Heart right ventricle (tissue), 16 donors: ENCODE measurements around the gene NPBWR2. TPM values are rescaled to one million over a fixed set of nuclear protein-coding genes. Genes with fewer than 3 reads are reported as not detected.
"Not testable (repeated sequence)": the region's sequence is repeated elsewhere in the genome, so short reads cannot be mapped to it uniquely, and the experiment has no call there.

Experiments
- ATAC-seq, 8 donors: fragments of 200-7000 bp; cut with Tn5 transposase; one replicate each; pipeline ENCODE4 v1.9.1; 2020; ENCODE audit warnings: mild to moderate bottlenecking in 8 of 8, moderate library complexity in 8 of 8, moderate number of reproducible peaks in 1 of 8
- DNase-seq, 2 donors: peaks; one replicate each; pipeline ENCODE4 v3.0.0-alpha.2; 2020
- H3K27ac ChIP-seq, 10 donors: fragments of 200-600 bp; sonication (generic) in 2 of 10; one replicate each; pipeline versions ENCODE4 v1.5.0 to v1.8.0; 2020 to 2022; ENCODE audit warnings: mild to moderate bottlenecking in 3 of 10
- H3K27me3 ChIP-seq, 7 donors: fragments of 200-600 bp; one replicate each; pipeline ENCODE4 v1.8.0; 2021 to 2022; ENCODE audit warnings: mild to moderate bottlenecking in 2 of 7
- H3K36me3 ChIP-seq, 9 donors: fragments of 200-600 bp; sonication (generic) in 1 of 9; one replicate each; pipeline versions ENCODE4 v1.5.0 to v1.8.0; 2020 to 2022; ENCODE audit warnings: mild to moderate bottlenecking in 2 of 9
- H3K4me1 ChIP-seq, 9 donors: fragments of 200-600 bp; sonication (generic) in 1 of 9; one replicate each; pipeline versions ENCODE4 v1.5.0 to v1.8.0; 2020 to 2022; ENCODE audit warnings: mild to moderate bottlenecking in 4 of 9
- H3K4me3 ChIP-seq, 10 donors: fragments of 200-600 bp; sonication (generic) in 2 of 10; one replicate each; pipeline versions ENCODE4 v1.5.0 to v1.8.0; 2020 to 2022; ENCODE audit warnings: mild to moderate bottlenecking in 7 of 10, moderate library complexity in 2 of 10
- H3K9me3 ChIP-seq, 11 donors: fragments of 200-600 bp in 10 of 11; sonication (generic) in 2 of 11; one replicate each; pipeline versions ENCODE4 v1.5.0 to v1.8.0; 2013 to 2022; ENCODE audit warnings: mild to moderate bottlenecking in 2 of 11, control low read depth in 1 of 11, moderate library complexity in 1 of 11
- WGBS, 2 donors: extraction: QIAGEN DNeasy Blood & Tissue Kit; methylation state at CpG; one replicate each; pipeline ENCODE4 v1.1.7; 2013; ENCODE audit warnings: inconsistent platforms in 1 of 2; 5-methylcytosine and 5-hydroxymethylcytosine counted together
- intact Hi-C, 10 donors: fragments of 100-400 bp; cut with DNase I; formaldehyde crosslinking; loops; one replicate each; pipeline versions ENCODE4 v1.11.1 to v1.14.2; 2022
- polyA plus RNA-seq, 2 donors: library from polyadenylated mRNA; stranded (reverse); fragments of 200-250 nt; gene quantifications; one replicate each; pipeline ENCODE4 v1.2.3, GENCODE V29; 2013
- total RNA-seq, 10 donors: library from RNA; stranded (reverse); fragmentation: NEBNext Ultra II Directional in 3 of 10; extraction: Animal tissue kit (Norgen Biotek cat#: 25700) in 3 of 10; gene quantifications; one replicate each; pipeline versions ENCODE4 v1.2.1 to v1.2.4, GENCODE V29; 2021 to 2023
- TF ChIP-seq, protein P1 (sequence below), 9 donors: fragments of 200-600 bp; sonication (generic) in 2 of 9; IDR thresholded peaks; one replicate each; pipeline versions ENCODE4 v1.5.0 to v1.8.0; 2021 to 2022; ENCODE audit warnings: antibody characterized with exemption in 9 of 9, mild to moderate bottlenecking in 5 of 9, moderate library complexity in 1 of 9
- donor health status: Arrhythmogenic right ventricular cardiomyopathy.
- donor health status: ischemic (EF 13 %, LVEDD 7.1; RV severe dilation, severe dysfunction).
- donor health status: healthy with polysubstance abuse.
- donor health status: DM: no; HTN: yes; CAD: no.
- donor health status: DM: no; HTN: no; CAD: no.
- donor health status: ischemic (EF 25% LVEDD 6.9; RV normal size, moderate dysfunction).
- donor health status: ischemic (EF 25% LVEDD 5.7; RV mildly dilated, moderate dysfunction).
- donor health status: healthy.
- donor health status: DM: yes; HTN: yes; CAD: no.
- donor health status: Ischemic cardiomyopathy.
- donor health status: ischemic (EF 35%, LVEDD 5.7; RV mildly dilated, moderate dysfunction).
- donor health status: nonischemic (EF 11% LVEDD 7.7; RV severe dilation, severe dysfunction).
- donor health status: DM: yes; HTN: yes; CAD: no.
- donor health status: PGD.
- donor health status: ischemic (EF 29% LVEDD 5.4; RV normal size, mild dysfunction).
- donor health status: nonischemic (EF 23%, LVEDD 6.1; RV moderate dilation, normal function).

Gene NPBWR2
- total and polyA plus RNA-seq, 12 donors, result not detected

DNA sequence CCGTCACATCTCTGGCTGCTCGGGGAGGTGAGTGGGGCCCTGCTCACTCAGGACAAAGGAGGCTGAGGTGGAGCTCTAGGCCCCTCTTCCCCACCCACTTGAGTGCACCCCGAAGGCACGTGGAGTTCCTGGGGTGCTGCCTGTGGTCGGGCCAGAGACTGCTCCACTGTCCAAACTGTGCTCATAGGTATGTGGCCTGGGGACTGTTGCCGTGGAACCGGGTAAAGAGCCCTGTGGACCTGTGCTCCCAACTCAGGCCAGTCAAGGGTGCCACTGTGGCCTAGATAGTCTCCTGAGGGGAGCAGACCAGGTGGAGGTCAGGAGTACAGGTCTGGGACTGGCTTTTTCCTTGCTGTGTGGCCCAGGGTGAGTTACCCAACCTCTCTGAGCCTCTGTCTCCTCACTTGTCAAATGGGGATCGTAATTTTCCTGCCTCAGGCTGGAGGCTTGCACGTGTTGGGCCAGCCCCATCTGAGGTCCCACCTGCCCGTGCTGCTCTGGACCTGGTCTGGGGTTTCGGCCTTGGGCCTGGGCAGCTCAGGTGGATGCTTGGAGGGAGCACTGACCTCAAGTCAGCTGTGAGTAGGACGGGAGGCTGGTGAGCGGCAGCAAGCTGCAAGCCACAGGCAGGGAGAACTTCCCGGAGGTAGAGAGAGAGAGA is 12.4 kb upstream of the NPBWR2 start:
- ATAC-seq, result peak in 5 of 8 donors; percentile 10 to 46 (median 27)
- 62 to 65% methylated on average over 14 of the region's 14 CpGs for WGBS, 2 donors
- no peaks in the 10 kb centered on the region for H3K36me3 ChIP-seq

DNA sequence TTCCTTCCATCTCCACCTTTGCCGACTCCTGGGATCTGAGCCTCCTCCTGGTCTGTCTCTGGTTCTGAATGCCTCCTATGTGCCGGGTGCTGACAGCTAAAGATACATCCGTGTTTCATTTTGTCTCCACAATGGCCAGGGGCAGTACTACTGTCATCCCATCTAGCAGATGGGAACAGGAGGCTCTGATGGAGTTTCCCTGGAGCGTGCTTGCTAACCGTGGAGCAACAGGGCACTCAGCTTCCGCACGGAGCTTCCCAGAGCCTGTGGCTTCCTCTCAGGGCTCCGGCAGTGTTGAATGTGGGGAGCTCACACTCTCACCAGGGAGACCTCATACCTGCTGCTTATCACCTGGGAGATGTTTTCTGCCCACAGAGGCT is 11.9 kb upstream of the NPBWR2 start:
- TF ChIP-seq, protein P1, sequence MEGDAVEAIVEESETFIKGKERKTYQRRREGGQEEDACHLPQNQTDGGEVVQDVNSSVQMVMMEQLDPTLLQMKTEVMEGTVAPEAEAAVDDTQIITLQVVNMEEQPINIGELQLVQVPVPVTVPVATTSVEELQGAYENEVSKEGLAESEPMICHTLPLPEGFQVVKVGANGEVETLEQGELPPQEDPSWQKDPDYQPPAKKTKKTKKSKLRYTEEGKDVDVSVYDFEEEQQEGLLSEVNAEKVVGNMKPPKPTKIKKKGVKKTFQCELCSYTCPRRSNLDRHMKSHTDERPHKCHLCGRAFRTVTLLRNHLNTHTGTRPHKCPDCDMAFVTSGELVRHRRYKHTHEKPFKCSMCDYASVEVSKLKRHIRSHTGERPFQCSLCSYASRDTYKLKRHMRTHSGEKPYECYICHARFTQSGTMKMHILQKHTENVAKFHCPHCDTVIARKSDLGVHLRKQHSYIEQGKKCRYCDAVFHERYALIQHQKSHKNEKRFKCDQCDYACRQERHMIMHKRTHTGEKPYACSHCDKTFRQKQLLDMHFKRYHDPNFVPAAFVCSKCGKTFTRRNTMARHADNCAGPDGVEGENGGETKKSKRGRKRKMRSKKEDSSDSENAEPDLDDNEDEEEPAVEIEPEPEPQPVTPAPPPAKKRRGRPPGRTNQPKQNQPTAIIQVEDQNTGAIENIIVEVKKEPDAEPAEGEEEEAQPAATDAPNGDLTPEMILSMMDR (IDR thresholded peaks at IDR 0.05), result no peak
- H3K36me3 ChIP-seq, result no peaks in the 10 kb centered on the region
- intact Hi-C loops, result loop anchor here in 2 of 10 donors (5.0 kb wide), 1 partner anchor 37 kb away; the partner anchor contains the start of genes LKAAEAR1 (in 2 of the 2) and OPRL1 (in 2 of the 2)
- DNase-seq, result no peak
- WGBS, 2 donors, result 60 to 64% methylated on average over 8 of the region's 8 CpGs
- peaks cover 0 to 26% (median 22%) of the 10 kb centered on the region in 7 donors for H3K27me3 ChIP-seq
- ATAC-seq, result no peak
- peaks cover 0 to 10% (median 0%) of the 10 kb centered on the region in 9 donors for H3K4me1 ChIP-seq
- no peaks in the 10 kb centered on the region for H3K9me3 ChIP-seq
- no peak overlapping the region for H3K27ac ChIP-seq
- H3K4me3 ChIP-seq, result no peak overlapping the region

More for the DNA sequence above, 12.4 kb upstream of the NPBWR2 start:
- TF ChIP-seq, protein P1 (IDR thresholded peaks at IDR 0.05), result no peak
- Histone ChIP-seq H3K4me3 (peak overlapping the region in 4 of 10 donors; percentile 22 to 36 (median 29)), H3K4me1 (peaks cover 0 to 10% (median 0%) of the 10 kb centered on the region in 9 donors), H3K9me3 (no peaks in the 10 kb centered on the region), H3K27ac (no peak overlapping the region), H3K27me3 (peaks cover 0 to 32% (median 25%) of the 10 kb centered on the region in 7 donors)
- no peak for DNase-seq
- intact Hi-C loops, result loop anchor here in 9 of 10 donors (2.0 to 10.0 kb wide), 5 partner anchors 38 to 138 kb away; partner anchors contain the start of genes C20orf204 (in 7 of the 9), LKAAEAR1 (in 5 of the 9), OPRL1 (in 5 of the 9) and PRPF6 (in 1 of the 9)

DNA sequence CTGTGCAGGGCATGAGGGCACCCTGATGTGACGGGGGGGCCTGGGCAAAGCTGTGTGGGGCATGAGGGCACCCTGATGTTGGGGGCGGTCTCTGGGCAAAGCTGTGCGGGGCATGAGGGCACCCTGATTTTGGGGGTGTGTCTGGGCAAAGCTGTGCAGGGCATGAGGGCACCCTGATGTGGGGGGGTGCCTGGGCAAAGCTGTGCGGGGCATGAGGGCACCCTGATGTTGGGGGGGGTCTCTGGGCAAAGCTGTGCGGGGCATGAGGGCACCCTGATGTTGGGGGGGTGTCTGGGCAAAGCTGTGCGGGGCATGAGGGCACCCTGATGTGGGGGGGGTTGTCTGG is 10.0 kb upstream of the NPBWR2 start:
- Histone ChIP-seq H3K27me3 (peaks cover 0 to 20% (median 18%) of the 10 kb centered on the region in 7 donors), H3K4me1 (peaks cover 0 to 10% (median 0%) of the 10 kb centered on the region in 9 donors)
- not testable (repeated sequence) for H3K9me3 ChIP-seq, H3K27ac ChIP-seq, H3K4me3 ChIP-seq, ATAC-seq, DNase-seq, H3K36me3 ChIP-seq
- intact Hi-C loops, result loop anchor here in 2 of 10 donors (5.0 kb wide), 1 partner anchor 35 kb away; the partner anchor contains the start of genes LKAAEAR1 (in 2 of the 2) and OPRL1 (in 2 of the 2)
- WGBS, 2 donors, result 73 to 79% methylated on average over 3 to 4 of the region's 6 CpGs

DNA sequence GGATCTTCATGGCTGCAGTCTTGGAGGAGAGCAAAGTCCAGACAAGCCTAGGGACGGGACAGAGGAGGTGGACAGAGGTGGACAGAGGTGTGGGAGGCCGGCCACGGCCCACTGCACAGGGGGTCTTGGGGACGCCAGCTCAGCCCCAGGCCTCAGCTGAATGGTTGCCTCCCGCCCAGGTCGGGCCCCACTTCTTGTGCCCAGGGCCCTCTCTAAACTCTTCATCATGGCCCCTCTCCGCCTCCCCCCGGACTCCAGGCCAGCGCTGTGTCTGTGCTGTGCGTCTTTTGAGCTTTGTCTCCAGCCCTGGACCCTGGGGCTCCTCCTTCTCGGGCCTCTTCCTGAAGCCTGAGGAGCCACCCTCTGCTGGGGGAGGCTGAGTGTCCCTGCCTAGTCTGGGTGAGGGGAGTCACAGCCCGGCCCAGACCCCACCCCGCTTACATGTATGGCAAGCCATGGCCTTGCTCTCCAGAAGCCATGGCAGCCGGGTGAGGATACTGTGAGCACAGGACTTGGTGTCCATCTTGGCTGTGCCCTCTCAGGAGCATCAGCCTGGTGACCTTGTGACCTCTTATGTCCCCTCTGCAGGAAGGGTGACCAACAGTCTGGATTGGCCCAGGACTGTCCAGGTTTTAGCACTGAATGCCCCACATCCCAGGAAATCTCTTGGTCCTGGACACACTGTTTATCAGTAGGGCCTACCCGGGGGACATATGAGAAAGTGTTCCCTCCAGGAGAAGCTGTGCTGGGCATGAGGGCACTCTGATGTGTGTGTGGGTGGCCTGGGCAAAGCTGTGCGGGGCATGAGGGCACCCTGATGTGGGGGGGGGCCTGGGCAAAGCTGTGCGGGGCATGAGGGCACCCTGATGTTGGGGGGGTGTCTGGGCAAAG is 9.4 kb upstream of the NPBWR2 start:
- ATAC-seq (no peak), DNase-seq (no peak)
- peaks cover 0 to 15% (median 12%) of the 10 kb centered on the region in 7 donors for H3K27me3 ChIP-seq
- H3K36me3 ChIP-seq, result no peaks in the 10 kb centered on the region
- intact Hi-C loops, result loop anchor here in 2 of 10 donors (5.0 kb wide), 1 partner anchor 34 kb away; the partner anchor contains the start of genes LKAAEAR1 (in 2 of the 2) and OPRL1 (in 2 of the 2)
- H3K9me3 ChIP-seq, result no peaks in the 10 kb centered on the region
- TF ChIP-seq, protein P1 (IDR thresholded peaks at IDR 0.05), result no peak
- H3K4me1 ChIP-seq, result peaks cover 0 to 10% (median 0%) of the 10 kb centered on the region in 9 donors
- no peak overlapping the region for H3K4me3 ChIP-seq
- 85 to 86% methylated on average over 17 of the region's 17 CpGs for WGBS, 2 donors
- H3K27ac ChIP-seq, result no peak overlapping the region
